OCI-LY7 (cell line): ENCODE data around the gene H3-3A. TPM values are rescaled to one million over a fixed set of nuclear protein-coding genes. Genes with fewer than 3 reads are reported as not detected.

Experiments used
- BruUV-seq: library from RNA; stranded (reverse); fragments of 400-500 nt; replicated peaks from 2 replicates; lab custom pipeline; 2021; lab: Mats Ljungman, UMichigan
- CTCF ChIA-PET: fragments of 300-600 bp; sonication (Branson Sonifier 250); formaldehyde crosslinking; loops from one replicate; lab custom pipeline; 2022; ENCODE audit warnings: antibody characterized with exemption; ENCODE audit not compliant: unreplicated experiment; lab: Charles Lee
- POLR2A ChIA-PET: fragments of 300-600 bp; sonication (Branson Sonifier 250); formaldehyde crosslinking; loops from one replicate; lab custom pipeline; 2022; ENCODE audit warnings: antibody characterized with exemption; lab: Charles Lee
- DNase-seq: peaks from one replicate; pipeline ENCODE4 v3.0.0-alpha.2; 2015; ENCODE audit warnings: low spot score
- H2AFZ ChIP-seq: fragments of 200-600 bp; sonication (generic), shearing (Covaris generic); 2 replicates; pipeline ENCODE4 v1.6.1; 2014; ENCODE audit warnings: mild to moderate bottlenecking, antibody characterized with exemption, low read length, moderate library complexity
- H3K27ac ChIP-seq: fragments of 200-600 bp; sonication (generic); 2 replicates; pipeline ENCODE4 v1.5.1; 2014; ENCODE audit warnings: mixed run types, low read depth, mild to moderate bottlenecking, moderate library complexity, low read length, inconsistent platforms; ENCODE audit not compliant: poor library complexity, severe bottlenecking
- H3K36me3 ChIP-seq: fragments of 200-600 bp; sonication (generic); 2 replicates; pipeline ENCODE4 v1.6.1; 2014; ENCODE audit warnings: mild to moderate bottlenecking, antibody characterized with exemption, low read length, moderate library complexity, mixed read lengths; ENCODE audit not compliant: insufficient read depth
- H3K4me1 ChIP-seq: fragments of 200-600 bp; sonication (generic); 2 replicates; pipeline ENCODE4 v1.5.1; 2014; ENCODE audit warnings: mild to moderate bottlenecking, low read length; ENCODE audit not compliant: insufficient read depth, poor library complexity, severe bottlenecking
- H3K4me2 ChIP-seq: fragments of 200-600 bp; sonication (generic); 2 replicates; pipeline ENCODE4 v1.6.1; 2014; ENCODE audit warnings: mild to moderate bottlenecking, low read length
- H3K4me3 ChIP-seq: fragments of 200-600 bp; sonication (generic); 2 replicates; pipeline ENCODE4 v1.5.1; 2014; ENCODE audit warnings: mild to moderate bottlenecking, low read depth, low read length; ENCODE audit not compliant: poor library complexity, severe bottlenecking
- H3K79me2 ChIP-seq: fragments of 200-600 bp; sonication (generic); 2 replicates; pipeline ENCODE4 v1.6.1; 2016; ENCODE audit warnings: low read depth, mild to moderate bottlenecking, low read length, moderate library complexity, mixed read lengths; ENCODE audit not compliant: insufficient read depth
- H3K9me2 ChIP-seq: fragments of 200-600 bp; sonication (generic); 2 replicates; pipeline ENCODE4 v1.6.1; 2016; ENCODE audit warnings: mild to moderate bottlenecking, low read length, mixed read lengths; ENCODE audit not compliant: insufficient read depth
- H3K9me3 ChIP-seq: fragments of 200-600 bp; sonication (generic); 2 replicates; pipeline ENCODE4 v1.6.1; 2014; ENCODE audit warnings: mild to moderate bottlenecking, mixed run types, low read length, mixed read lengths
- H4K20me1 ChIP-seq: fragments of 200-600 bp; sonication (generic); 2 replicates; pipeline ENCODE4 v1.6.1; 2014; ENCODE audit warnings: mild to moderate bottlenecking, antibody characterized with exemption, low read length, moderate library complexity, mixed read lengths; ENCODE audit not compliant: insufficient read depth
- EZH2phosphoT487 ChIP-seq: fragments of 200-600 bp; sonication (generic); IDR thresholded peaks from 2 replicates; pipeline ENCODE4 v1.6.1; 2018; ENCODE audit warnings: low read depth, borderline replicate concordance, mild to moderate bottlenecking, mixed run types, antibody characterized with exemption, low read length, moderate library complexity, mixed read lengths
- intact Hi-C: fragments of 100-400 bp; cut with micrococcal nuclease; formaldehyde crosslinking; loops from one replicate; pipeline ENCODE4 v1.10.0; 2022; ENCODE audit not compliant: unreplicated experiment
- total RNA-seq, 2 experiments: library from RNA; depleted of rRNA in 1 of 2; stranded (reverse); fragments of >200 nt in 1 of 2; shearing (Covaris generic) in 1 of 2; gene quantifications; 2 replicates each; pipeline ENCODE4 v1.2.3, GENCODE V29; 2014 to 2022
- TF ChIP-seq, protein P1 (sequence below): fragments of 200-600 bp; sonication (generic); conservative IDR thresholded peaks from 2 replicates; pipeline ENCODE4 v1.5.1; 2014; ENCODE audit warnings: mild to moderate bottlenecking, antibody characterized with exemption, low read length, moderate library complexity, mixed read lengths

The H3-3A gene
- total RNA-seq, 2 experiments from 2014 or later: 416 to 661 TPM

DNA sequence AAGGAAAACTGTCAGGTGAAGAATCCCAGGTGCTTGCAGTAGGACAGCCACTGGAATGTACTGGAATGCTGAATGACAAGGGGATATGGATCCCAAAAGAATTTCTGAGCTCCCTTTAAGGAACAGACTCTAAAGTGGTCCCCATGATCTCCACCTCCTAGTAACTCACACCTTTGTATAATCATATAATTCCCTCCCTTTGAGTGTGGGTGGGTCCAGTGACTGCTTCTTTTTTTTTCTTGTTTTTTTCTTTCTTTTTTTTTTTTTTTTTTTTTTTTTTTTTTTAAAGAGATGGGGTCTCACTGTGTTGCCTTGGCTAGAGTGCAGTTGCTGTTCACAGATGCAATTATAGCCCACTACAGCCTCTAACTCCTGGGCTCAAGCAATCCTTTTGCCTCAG, 28.5 kb upstream of the H3-3A start:
- no peak overlapping the region for H3K27ac ChIP-seq
- intact Hi-C loops: no loop called here
- H3K9me2 ChIP-seq: no peaks in the 10 kb centered on the region
- no peak overlapping the region for H3K4me2 ChIP-seq
- H3K4me1 ChIP-seq: peaks cover 15% of the 10 kb centered on the region
- H3K36me3 ChIP-seq: no peaks in the 10 kb centered on the region
- TF ChIP-seq, protein P1, sequence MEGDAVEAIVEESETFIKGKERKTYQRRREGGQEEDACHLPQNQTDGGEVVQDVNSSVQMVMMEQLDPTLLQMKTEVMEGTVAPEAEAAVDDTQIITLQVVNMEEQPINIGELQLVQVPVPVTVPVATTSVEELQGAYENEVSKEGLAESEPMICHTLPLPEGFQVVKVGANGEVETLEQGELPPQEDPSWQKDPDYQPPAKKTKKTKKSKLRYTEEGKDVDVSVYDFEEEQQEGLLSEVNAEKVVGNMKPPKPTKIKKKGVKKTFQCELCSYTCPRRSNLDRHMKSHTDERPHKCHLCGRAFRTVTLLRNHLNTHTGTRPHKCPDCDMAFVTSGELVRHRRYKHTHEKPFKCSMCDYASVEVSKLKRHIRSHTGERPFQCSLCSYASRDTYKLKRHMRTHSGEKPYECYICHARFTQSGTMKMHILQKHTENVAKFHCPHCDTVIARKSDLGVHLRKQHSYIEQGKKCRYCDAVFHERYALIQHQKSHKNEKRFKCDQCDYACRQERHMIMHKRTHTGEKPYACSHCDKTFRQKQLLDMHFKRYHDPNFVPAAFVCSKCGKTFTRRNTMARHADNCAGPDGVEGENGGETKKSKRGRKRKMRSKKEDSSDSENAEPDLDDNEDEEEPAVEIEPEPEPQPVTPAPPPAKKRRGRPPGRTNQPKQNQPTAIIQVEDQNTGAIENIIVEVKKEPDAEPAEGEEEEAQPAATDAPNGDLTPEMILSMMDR: no peak
- no peak for TF ChIP-seq EZH2phosphoT487
- no peaks in the 10 kb centered on the region for H4K20me1 ChIP-seq
- no peak overlapping the region for H2AFZ ChIP-seq
- no peak overlapping the region for H3K4me3 ChIP-seq
- H3K79me2 ChIP-seq: no peaks in the 10 kb centered on the region
- H3K9me3 ChIP-seq: no peaks in the 10 kb centered on the region
- no peak for DNase-seq
- no TSS peak for BruUV-seq
- CTCF ChIA-PET: no interaction called here
- POLR2A ChIA-PET: interaction anchor here (0.6 to 1.1 kb wide), 3 partner anchors 10 to 588 kb away, joined by 5 to 8 read pairs (median 5); no protein-coding TSS in a partner anchor

DNA sequence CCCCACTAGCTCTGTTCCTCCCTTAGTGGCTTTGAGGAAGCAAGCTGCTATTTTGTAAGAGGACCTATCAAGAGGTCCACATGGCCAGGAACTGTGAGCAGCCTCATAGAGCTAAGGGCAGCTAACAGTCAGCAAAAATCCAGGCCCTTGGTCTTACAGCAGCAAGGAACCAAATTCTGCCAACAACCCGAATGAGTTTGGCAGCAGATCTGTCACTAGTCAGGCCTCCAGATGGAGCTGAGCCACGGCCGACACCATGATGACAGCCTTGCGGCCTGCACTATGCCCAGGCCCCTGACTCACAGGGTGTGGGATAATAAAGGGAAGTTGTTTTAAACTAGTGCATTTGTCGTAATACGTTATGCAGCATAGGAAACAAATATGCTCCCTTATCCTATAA, 28.0 kb upstream of the H3-3A start:
- POLR2A ChIA-PET: interaction anchor here (1.1 kb wide), 1 partner anchor 10 kb away, joined by 5 read pairs; no protein-coding TSS in a partner anchor
- TF ChIP-seq, protein P1: no peak
- no peak for TF ChIP-seq EZH2phosphoT487
- H2AFZ ChIP-seq: no peak overlapping the region
- no peaks in the 10 kb centered on the region for H3K9me3 ChIP-seq
- CTCF ChIA-PET: no interaction called here
- H3K36me3 ChIP-seq: no peaks in the 10 kb centered on the region
- H4K20me1 ChIP-seq: no peaks in the 10 kb centered on the region
- no peak overlapping the region for H3K27ac ChIP-seq
- H3K4me2 ChIP-seq: no peak overlapping the region
- intact Hi-C loops: no loop called here
- no peaks in the 10 kb centered on the region for H3K9me2 ChIP-seq
- peaks cover 11% of the 10 kb centered on the region for H3K4me1 ChIP-seq
- no TSS peak for BruUV-seq
- DNase-seq: no peak
- H3K4me3 ChIP-seq: no peak overlapping the region
- H3K79me2 ChIP-seq: no peaks in the 10 kb centered on the region

DNA sequence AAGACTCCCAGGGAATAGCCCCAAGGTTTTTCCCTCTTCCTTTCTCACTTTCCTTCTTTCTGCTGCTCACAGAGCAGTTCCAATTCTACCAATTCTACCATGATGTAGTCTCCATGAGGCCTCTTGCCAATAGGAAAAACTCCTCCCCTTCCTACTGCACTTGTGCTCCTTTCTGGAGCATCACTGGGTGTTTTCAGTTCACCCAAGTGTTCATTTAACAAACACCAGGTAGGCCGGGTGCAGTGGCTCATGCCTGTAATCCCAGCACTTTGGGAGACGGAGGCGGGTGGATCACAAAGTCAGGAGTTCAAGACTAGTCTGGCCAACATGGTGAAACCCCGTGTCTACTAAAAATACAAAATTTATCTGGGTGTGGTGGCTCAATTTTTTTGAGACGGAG, 26.6 kb upstream of the H3-3A start:
- TF ChIP-seq, protein P1: no peak
- TF ChIP-seq EZH2phosphoT487: no peak
- no peak overlapping the region for H3K4me2 ChIP-seq
- ChIA-PET CTCF (no interaction called here), POLR2A (no interaction called here)
- H3K9me2 ChIP-seq: no peaks in the 10 kb centered on the region
- no peak overlapping the region for H3K27ac ChIP-seq
- intact Hi-C loops: no loop called here
- no peaks in the 10 kb centered on the region for H3K36me3 ChIP-seq
- no TSS peak for BruUV-seq
- no peaks in the 10 kb centered on the region for H4K20me1 ChIP-seq
- H3K79me2 ChIP-seq: no peaks in the 10 kb centered on the region
- no peaks in the 10 kb centered on the region for H3K9me3 ChIP-seq
- no peak for DNase-seq
- no peaks in the 10 kb centered on the region for H3K4me1 ChIP-seq
- H3K4me3 ChIP-seq: no peak overlapping the region
- no peak overlapping the region for H2AFZ ChIP-seq
